OCI-LY7 (cell line): ENCODE data around the gene IP6K2. TPM values are rescaled to one million over a fixed set of nuclear protein-coding genes. Genes with fewer than 3 reads are reported as not detected.

Experiments
- Bru-seq: library from RNA; stranded (reverse); fragments of 400-500 nt; gene quantifications from one replicate; lab custom pipeline; 2021; lab: Mats Ljungman, UMichigan
- BruChase-seq, 2 experiments: library from RNA; stranded (reverse); fragments of 400-500 nt; gene quantifications; one replicate each; lab custom pipeline; 2021; lab: Mats Ljungman, UMichigan
- BruUV-seq: library from RNA; stranded (reverse); fragments of 400-500 nt; replicated peaks from 2 replicates; lab custom pipeline; 2021; lab: Mats Ljungman, UMichigan
- CTCF ChIA-PET: fragments of 300-600 bp; sonication (Branson Sonifier 250); formaldehyde crosslinking; loops from one replicate; lab custom pipeline; 2022; ENCODE audit warnings: antibody characterized with exemption; ENCODE audit not compliant: unreplicated experiment; lab: Charles Lee
- POLR2A ChIA-PET: fragments of 300-600 bp; sonication (Branson Sonifier 250); formaldehyde crosslinking; loops from one replicate; lab custom pipeline; 2022; ENCODE audit warnings: antibody characterized with exemption; lab: Charles Lee
- DNase-seq: peaks from one replicate; pipeline ENCODE4 v3.0.0-alpha.2; 2015; ENCODE audit warnings: low spot score
- H2AFZ ChIP-seq: fragments of 200-600 bp; sonication (generic), shearing (Covaris generic); 2 replicates; pipeline ENCODE4 v1.6.1; 2014; ENCODE audit warnings: mild to moderate bottlenecking, antibody characterized with exemption, low read length, moderate library complexity
- H3K27ac ChIP-seq: fragments of 200-600 bp; sonication (generic); 2 replicates; pipeline ENCODE4 v1.5.1; 2014; ENCODE audit warnings: mixed run types, low read depth, mild to moderate bottlenecking, moderate library complexity, low read length, inconsistent platforms; ENCODE audit not compliant: poor library complexity, severe bottlenecking
- H3K36me3 ChIP-seq: fragments of 200-600 bp; sonication (generic); 2 replicates; pipeline ENCODE4 v1.6.1; 2014; ENCODE audit warnings: mild to moderate bottlenecking, antibody characterized with exemption, low read length, moderate library complexity, mixed read lengths; ENCODE audit not compliant: insufficient read depth
- H3K4me1 ChIP-seq: fragments of 200-600 bp; sonication (generic); 2 replicates; pipeline ENCODE4 v1.5.1; 2014; ENCODE audit warnings: mild to moderate bottlenecking, low read length; ENCODE audit not compliant: insufficient read depth, poor library complexity, severe bottlenecking
- H3K4me2 ChIP-seq: fragments of 200-600 bp; sonication (generic); 2 replicates; pipeline ENCODE4 v1.6.1; 2014; ENCODE audit warnings: mild to moderate bottlenecking, low read length
- H3K4me3 ChIP-seq: fragments of 200-600 bp; sonication (generic); 2 replicates; pipeline ENCODE4 v1.5.1; 2014; ENCODE audit warnings: mild to moderate bottlenecking, low read depth, low read length; ENCODE audit not compliant: poor library complexity, severe bottlenecking
- H3K79me2 ChIP-seq: fragments of 200-600 bp; sonication (generic); 2 replicates; pipeline ENCODE4 v1.6.1; 2016; ENCODE audit warnings: low read depth, mild to moderate bottlenecking, low read length, moderate library complexity, mixed read lengths; ENCODE audit not compliant: insufficient read depth
- H3K9me2 ChIP-seq: fragments of 200-600 bp; sonication (generic); 2 replicates; pipeline ENCODE4 v1.6.1; 2016; ENCODE audit warnings: mild to moderate bottlenecking, low read length, mixed read lengths; ENCODE audit not compliant: insufficient read depth
- H3K9me3 ChIP-seq: fragments of 200-600 bp; sonication (generic); 2 replicates; pipeline ENCODE4 v1.6.1; 2014; ENCODE audit warnings: mild to moderate bottlenecking, mixed run types, low read length, mixed read lengths
- H4K20me1 ChIP-seq: fragments of 200-600 bp; sonication (generic); 2 replicates; pipeline ENCODE4 v1.6.1; 2014; ENCODE audit warnings: mild to moderate bottlenecking, antibody characterized with exemption, low read length, moderate library complexity, mixed read lengths; ENCODE audit not compliant: insufficient read depth
- EZH2phosphoT487 ChIP-seq: fragments of 200-600 bp; sonication (generic); IDR thresholded peaks from 2 replicates; pipeline ENCODE4 v1.6.1; 2018; ENCODE audit warnings: low read depth, borderline replicate concordance, mild to moderate bottlenecking, mixed run types, antibody characterized with exemption, low read length, moderate library complexity, mixed read lengths
- intact Hi-C: fragments of 100-400 bp; cut with micrococcal nuclease; formaldehyde crosslinking; loops from one replicate; pipeline ENCODE4 v1.10.0; 2022; ENCODE audit not compliant: unreplicated experiment
- long read RNA-seq: library from polyadenylated mRNA; stranded (forward); transcript quantifications from one replicate; pipeline ENCODE4 v2.0.0, GENCODE V29; 2022
- total RNA-seq, 2 experiments: library from RNA; depleted of rRNA in 1 of 2; stranded (reverse); fragments of >200 nt in 1 of 2; shearing (Covaris generic) in 1 of 2; gene quantifications; 2 replicates each; pipeline ENCODE4 v1.2.3, GENCODE V29; 2014 to 2022
- TF ChIP-seq, protein P1 (sequence below): fragments of 200-600 bp; sonication (generic); conservative IDR thresholded peaks from 2 replicates; pipeline ENCODE4 v1.5.1; 2014; ENCODE audit warnings: mild to moderate bottlenecking, antibody characterized with exemption, low read length, moderate library complexity, mixed read lengths

IP6K2 gene, protein sequence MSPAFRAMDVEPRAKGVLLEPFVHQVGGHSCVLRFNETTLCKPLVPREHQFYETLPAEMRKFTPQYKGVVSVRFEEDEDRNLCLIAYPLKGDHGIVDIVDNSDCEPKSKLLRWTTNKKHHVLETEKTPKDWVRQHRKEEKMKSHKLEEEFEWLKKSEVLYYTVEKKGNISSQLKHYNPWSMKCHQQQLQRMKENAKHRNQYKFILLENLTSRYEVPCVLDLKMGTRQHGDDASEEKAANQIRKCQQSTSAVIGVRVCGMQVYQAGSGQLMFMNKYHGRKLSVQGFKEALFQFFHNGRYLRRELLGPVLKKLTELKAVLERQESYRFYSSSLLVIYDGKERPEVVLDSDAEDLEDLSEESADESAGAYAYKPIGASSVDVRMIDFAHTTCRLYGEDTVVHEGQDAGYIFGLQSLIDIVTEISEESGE
- total RNA-seq (2014; rRNA removed; shearing (Covaris generic)), result 63.4 and 77.0 TPM in 2 replicates
- 92.7 and 96.9 TPM in 2 replicates for total RNA-seq (2022)
- Bru-seq, nascent RNA, result percentile 87 among the genes with signal in this experiment
- BruChase-seq, experiment 1, labeled RNA remaining after a 6-hour chase, result percentile 81 among the genes with signal in this experiment
- BruChase-seq, experiment 2, labeled RNA remaining after a 2-hour chase, result percentile 77 among the genes with signal in this experiment
- long read RNA-seq, transcript IP6K2-221 (2 exons, 1,673 nt), result minor isoform, 22 of 169 reads
- long read RNA-seq, transcript IP6K2-201 (6 exons, 1,775 nt), result major isoform, 25 of 169 reads
- long read RNA-seq, transcript IP6K2-202 (3 exons, 1,185 nt), result minor isoform, 12 of 169 reads
- long read RNA-seq, transcript IP6K2-208 (2 exons, 1,124 nt), result minor isoform, 18 of 169 reads
- long read RNA-seq, partial matches to known transcripts, result 16 of 169 reads
- long read RNA-seq, other reads (novel, unspliced or antisense), result 65 of 169 reads

DNA sequence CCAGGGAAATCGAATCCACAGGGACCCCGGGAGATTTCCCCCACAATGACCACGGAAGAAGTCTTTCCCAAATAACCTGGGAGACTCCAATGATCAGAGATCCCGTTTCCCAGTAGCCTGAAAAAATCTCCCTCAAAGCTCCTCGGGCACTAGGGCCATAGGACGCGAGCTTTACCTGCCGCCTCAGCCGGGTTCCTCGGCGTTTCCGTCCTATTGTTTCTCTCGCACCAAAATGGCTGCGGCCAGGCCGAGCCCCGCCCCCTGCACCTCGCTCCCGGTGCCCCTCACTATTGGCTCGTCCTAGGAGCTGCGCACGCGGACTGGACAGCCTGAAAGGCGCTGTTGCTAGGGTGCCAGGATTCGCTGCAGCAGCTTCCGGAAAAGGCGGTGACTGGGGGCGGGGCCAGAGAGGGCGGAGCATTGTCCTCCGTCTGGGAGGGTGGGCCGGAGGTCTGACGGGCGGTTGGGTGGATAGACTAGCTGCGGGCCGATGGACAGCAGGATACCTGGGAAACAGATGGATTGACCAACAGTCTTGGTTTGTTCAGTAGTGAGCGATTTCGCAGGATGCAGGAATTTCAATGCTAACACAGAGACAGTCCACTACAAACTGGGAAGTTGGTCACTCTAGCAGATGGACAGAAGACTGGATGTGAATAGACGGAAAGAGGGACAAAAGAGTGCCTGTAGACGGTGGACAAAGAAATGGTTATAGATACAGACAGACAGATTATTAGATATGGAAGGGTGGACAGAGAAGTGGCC is at the start of gene IP6K2:
TSS of gene IP6K2 (minus strand) at position 240 of the 765 bp plus-strand sequence. CDS start 21,930 bp downstream, outside the sequence.
- peak; percentile 100 for DNase-seq
- CTCF ChIA-PET, result interaction anchor here (0.6 to 1.0 kb wide), 2 partner anchors 8 to 229 kb away, joined by 3 read pairs; no protein-coding TSS in a partner anchor

DNA sequence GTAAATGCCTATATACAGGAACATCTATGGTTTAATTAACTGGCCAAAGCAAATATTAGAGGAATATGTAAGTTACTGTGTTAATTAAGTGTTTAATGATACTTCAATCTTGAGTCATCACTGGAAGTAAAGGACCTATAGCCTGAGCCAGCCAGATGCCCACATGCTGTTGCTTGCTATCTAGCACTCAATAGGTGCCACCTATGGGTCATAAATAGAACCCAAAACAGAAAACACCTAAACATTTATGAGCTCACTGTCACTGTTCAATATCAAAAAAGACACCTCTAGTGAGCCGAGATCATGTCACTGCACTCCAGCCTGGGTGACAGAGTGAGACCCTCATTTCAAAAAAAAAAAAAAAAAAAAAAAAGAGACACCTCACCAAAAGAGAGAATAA is 48.4 kb upstream of the IP6K2 start:
- Histone ChIP-seq H3K4me1 (no peaks in the 10 kb centered on the region), H3K9me3 (no peaks in the 10 kb centered on the region), H3K79me2 (no peaks in the 10 kb centered on the region), H3K4me3 (no peak overlapping the region), H3K4me2 (no peak overlapping the region), H3K36me3 (no peaks in the 10 kb centered on the region), H3K27ac (no peak overlapping the region), H2AFZ (no peak overlapping the region), H3K9me2 (no peaks in the 10 kb centered on the region), H4K20me1 (no peaks in the 10 kb centered on the region)
- peak; percentile 28 for DNase-seq
- ChIA-PET POLR2A (no interaction called here), CTCF (no interaction called here)
- intact Hi-C loops, result no loop called here
- TF ChIP-seq, protein P1, sequence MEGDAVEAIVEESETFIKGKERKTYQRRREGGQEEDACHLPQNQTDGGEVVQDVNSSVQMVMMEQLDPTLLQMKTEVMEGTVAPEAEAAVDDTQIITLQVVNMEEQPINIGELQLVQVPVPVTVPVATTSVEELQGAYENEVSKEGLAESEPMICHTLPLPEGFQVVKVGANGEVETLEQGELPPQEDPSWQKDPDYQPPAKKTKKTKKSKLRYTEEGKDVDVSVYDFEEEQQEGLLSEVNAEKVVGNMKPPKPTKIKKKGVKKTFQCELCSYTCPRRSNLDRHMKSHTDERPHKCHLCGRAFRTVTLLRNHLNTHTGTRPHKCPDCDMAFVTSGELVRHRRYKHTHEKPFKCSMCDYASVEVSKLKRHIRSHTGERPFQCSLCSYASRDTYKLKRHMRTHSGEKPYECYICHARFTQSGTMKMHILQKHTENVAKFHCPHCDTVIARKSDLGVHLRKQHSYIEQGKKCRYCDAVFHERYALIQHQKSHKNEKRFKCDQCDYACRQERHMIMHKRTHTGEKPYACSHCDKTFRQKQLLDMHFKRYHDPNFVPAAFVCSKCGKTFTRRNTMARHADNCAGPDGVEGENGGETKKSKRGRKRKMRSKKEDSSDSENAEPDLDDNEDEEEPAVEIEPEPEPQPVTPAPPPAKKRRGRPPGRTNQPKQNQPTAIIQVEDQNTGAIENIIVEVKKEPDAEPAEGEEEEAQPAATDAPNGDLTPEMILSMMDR, result peak; percentile 57
- no peak for TF ChIP-seq EZH2phosphoT487
- BruUV-seq, result no TSS peak

More for the DNA sequence above, at the start of gene IP6K2:
- intact Hi-C loops, result no loop called here
- peaks cover 37% of the 10 kb centered on the region for H3K36me3 ChIP-seq
- peaks cover 7% of the 10 kb centered on the region; the same call in 1 of the 2 replicates for H4K20me1 ChIP-seq
- peak within 1 kb of the TSS; percentile 98 for H3K4me2 ChIP-seq
- peaks cover 26% of the 10 kb centered on the region for H3K4me1 ChIP-seq
- peak within 1 kb of the TSS; percentile 96 for H2AFZ ChIP-seq
- H3K27ac ChIP-seq, result peak within 1 kb of the TSS; percentile 60
- no peaks in the 10 kb centered on the region for H3K9me3 ChIP-seq
- BruUV-seq, result no TSS peak
- H3K9me2 ChIP-seq, result no peaks in the 10 kb centered on the region
- H3K79me2 ChIP-seq, result peaks cover 47% of the 10 kb centered on the region
- POLR2A ChIA-PET, result interaction anchor here (0.6 to 1.2 kb wide), 4 partner anchors 32 to 246 kb away, joined by 3 to 4 read pairs (median 4); partner anchors contain the start of gene CELSR3
- H3K4me3 ChIP-seq, result peak within 1 kb of the TSS; percentile 97
- TF ChIP-seq, protein P1, result no peak
- TF ChIP-seq EZH2phosphoT487, result no peak
